ENCODE measurements around the gene RNASE1.

RNASE1 gene

GRCh38 chr14:20808162-20808483 lies 5.5 kb upstream of the RNASE1 start:
- no peak for DNase-seq (ENCODE audit: low spot score)

DNA sequence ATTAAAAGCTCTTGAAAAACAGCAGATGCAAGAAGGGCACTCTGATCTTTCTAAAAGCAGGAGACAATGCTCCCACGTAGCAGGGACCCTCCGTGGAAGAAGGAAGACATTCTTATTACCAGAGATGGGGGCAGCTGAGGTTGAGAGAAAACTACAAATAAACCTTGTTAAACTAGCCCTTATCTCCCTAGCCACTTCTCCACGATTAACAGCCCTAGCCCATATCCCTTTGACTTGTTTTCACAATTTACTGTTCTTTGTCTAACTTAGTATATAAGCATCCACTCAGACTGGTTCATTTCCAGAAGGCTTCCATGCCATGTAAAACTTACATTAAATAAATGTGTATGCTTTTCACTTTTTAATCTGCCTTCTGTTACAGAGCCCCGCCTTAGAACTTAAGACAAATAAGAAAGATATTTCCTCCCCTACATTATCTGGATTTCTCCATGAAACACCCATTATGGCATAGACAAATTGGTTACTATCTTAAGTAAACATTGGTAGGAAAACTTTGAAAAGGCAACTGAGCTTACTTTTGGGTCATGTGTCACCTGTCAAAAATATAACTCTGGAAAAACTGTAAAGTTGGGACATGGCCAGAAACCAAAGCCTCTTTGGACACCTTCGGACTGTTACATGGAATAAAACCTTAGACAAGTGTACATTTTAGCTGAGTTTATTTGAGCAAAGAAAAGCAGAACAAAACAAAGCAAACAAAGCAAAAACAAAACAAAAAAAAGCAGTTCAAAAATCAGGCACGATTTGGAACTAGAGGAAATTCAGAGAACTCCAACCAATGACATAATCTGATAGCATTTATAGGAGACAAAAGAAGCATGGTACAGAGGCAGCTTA lies 4.9 kb upstream of the RNASE1 start:
- DNase-seq (ENCODE audit: low spot score) = no peak

DNA sequence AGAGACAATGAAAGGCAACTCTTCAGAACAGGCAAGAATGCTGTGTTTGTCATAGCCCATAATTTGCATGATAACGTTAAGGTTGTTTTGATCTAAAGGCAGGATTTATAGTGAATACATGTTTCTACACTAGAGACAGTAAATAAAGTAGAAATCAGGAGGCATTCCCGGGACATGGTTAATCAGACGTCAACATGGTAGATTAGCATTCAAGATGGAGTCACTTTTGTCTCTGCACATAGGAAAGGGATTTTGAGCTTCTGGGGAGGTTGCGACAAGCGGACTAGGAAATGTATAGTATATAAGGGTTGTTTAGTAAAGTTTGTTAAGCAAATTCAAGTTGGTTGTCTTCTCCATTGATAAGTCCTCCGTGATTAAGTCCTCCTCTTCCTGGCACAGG lies 2.8 kb upstream of the RNASE1 start:
- DNase-seq (ENCODE audit: low spot score) = no peak

DNA sequence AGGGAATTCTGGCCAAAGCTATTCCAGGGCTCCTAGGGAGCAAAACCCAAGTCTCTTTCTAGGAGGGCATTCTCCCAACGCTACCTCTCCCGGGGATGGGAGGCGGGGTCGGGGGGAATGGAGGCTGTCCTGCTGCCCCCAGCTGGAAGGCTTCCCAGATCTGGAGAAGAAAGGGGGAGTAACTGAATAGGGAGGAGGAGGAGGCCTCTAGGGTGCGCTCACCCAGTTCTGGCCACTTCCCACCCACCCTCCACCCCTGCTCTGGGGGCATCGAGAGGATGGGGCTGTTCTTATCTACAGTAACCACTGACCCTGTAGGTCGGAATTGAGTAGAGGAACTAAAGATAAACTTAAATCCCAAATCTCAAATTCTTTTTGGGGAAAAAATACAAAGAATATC lies 579 bp upstream of the RNASE1 start:
- no peak for DNase-seq (ENCODE audit: low spot score)

- no peak for DNase-seq (ENCODE audit: low spot score)
Measured at GRCh38 chr14:20801726-20802125, 918 bp downstream of the RNASE1 start.

DNA sequence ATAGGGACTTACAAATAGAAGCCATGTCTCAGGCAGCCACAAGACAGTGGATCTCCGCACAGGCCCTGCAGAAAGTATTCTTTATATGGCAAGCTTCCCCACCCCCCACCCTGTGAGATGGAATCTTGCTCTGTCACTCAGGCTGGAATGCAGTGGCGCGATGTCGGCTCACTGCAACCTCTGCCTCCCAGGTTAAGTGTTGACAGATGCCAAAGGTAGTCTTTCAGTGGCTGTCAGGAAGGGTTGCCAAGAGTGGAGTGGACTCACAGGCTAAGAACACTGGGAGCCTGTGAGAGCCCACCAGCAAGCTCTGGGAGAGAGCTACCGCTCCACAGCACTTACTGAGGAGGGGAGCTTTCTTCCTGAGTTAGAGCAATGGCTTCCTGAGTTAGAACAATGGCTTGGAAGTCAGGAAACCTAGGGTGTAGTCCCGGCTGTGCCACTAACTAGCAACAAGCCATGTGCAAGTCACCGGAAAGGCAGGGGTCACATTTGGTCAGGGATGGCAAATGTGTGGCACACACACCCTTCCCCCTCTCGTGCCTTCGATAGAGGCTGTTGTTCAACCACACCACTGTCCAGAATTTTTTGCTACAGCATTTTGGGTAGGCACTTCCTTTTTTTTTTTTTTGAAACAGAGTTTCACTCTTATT lies 2.6 kb downstream of the RNASE1 start:
- DNase-seq (ENCODE audit: low spot score) = no peak

GRCh38 chr14:20799456-20799891 lies 3.2 kb downstream of the RNASE1 start:
- DNase-seq (ENCODE audit: low spot score) = no peak

GRCh38 chr14:20798932-20799331 lies 3.7 kb downstream of the RNASE1 start:
- no peak for DNase-seq (ENCODE audit: low spot score)

DNA sequence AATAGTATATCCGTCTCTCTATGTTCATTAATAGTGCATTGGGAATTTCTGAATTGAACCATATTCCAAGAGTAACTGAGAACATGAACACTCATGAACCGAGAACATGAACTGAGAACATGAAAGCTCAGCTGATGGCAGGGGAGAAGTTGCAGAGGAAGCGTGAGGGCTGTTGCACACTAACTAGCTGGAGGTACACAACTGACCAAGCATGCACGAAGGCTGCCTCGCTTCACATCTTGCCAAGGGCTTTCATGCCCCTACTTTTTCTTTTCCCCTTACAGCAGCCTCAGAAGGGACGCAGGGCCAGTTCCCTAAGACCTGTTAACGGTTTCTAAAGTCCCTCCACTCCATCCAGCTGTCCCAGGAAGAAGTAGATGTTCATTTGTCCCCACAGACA lies 4.3 kb downstream of the RNASE1 start:
- no peak for DNase-seq (ENCODE audit: low spot score)

DNA sequence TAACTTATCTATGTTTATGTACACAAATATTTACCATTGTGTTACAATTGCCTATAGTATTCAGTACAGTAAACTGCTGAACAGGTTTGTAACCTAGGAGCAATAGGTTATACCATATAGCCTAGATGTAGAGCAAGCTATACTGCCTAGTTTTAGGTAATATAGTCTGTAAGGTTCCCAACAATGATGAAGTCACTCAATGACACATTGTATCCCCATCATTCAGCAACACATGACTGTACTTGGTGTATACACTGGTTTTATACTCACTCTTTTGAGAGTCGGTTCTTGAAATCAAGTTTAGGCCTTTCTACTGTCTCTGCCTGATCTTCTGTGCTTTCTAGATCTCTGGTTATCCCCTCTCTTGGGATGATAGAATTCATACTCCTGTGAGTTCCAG lies 5.5 kb downstream of the RNASE1 start:
- no peak for DNase-seq (ENCODE audit: low spot score)

- no peak for DNase-seq (ENCODE audit: low spot score)
Measured at GRCh38 chr14:20794644-20795369, 7.8 kb downstream of the RNASE1 start.

DNA sequence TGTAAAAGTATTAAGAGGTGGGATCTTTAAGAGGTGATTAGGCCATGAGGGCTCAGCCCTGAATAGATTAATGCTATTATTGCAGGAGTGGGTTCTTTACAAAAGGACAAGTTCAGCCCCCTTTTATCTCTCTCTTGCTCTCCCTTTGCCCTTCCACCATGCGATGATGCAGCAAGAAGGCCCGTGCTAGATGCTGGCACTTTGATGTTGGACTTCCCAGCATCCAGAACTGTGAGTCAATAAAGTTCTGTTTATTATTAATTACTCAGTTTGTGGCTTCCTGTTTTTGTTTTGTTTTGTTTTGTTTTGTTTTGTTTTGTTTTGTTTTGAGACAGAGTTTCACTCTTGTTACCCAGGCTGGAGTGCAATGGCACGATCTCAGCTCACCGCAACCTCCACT lies 10.1 kb downstream of the RNASE1 start:
- DNase-seq (ENCODE audit: low spot score) = no peak

DNA sequence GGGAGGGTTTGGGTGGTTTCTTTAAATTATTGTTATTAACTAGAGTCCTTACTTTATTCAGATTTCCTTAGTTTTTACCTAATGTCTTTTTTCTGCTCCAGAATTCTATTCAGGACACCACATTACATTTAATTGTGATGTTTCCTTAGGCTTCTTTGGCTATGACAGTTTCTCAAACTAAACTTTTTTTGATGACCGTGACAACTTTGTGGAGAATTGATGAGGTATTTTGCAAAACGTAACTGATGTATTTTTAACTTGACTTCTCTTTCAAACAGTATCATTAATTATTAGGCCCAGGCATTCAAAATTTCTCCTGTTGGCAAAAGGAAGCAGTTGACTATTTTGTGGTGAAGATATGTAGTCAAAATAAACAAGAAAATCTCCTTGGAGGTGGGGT lies 11.0 kb downstream of the RNASE1 start:
- no peak for DNase-seq (ENCODE audit: low spot score)

DNA sequence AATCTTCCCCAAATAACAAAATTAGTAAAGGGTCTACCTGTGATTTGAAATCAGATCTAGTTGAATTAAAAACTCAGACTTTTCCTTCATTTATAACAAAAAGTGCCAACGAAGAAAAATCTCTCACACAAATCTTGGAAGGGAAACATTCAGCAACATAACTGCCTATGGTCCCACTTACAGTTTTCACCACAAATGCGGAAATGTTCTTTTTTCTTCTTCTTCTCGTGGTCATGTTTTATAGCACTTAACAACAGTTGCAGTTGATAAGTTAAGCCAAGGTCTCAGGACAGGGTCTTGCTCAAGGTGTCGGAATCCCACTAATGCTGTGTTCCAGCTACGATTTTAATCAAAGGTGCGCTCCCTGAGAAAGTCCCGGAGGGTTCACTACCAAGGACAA lies 11.5 kb downstream of the RNASE1 start:
- DNase-seq (ENCODE audit: low spot score) = no peak

DNA sequence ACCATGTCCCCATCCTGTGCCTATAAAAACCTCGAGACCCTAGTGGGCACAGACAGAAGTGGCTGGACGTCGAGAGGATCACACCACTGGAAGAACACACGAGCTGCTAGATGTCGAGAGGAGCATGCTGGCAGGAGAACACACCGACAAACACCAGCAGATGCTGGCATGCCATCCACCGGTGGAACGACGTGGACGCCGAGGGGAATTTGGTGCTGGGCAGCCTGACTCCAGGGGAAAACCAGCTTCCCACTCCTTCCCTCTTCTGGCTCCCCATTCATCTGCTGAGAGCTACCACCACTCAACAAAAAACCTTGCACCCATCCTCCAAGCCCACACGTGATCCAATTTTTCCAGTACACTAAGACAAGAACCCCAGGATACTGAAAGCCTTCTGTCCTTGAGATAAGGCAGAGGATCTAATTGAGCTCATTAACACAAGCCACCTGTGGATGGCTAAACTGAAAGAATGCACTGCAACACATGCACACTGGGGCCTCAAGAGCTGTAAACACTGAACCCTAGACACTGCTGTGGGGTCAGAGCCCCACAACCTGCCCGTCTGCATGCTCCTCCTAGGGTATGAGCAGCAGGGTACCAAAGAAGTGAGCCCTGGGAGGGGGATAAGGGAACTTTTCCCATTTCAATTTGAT lies 12.1 kb downstream of the RNASE1 start:
- DNase-seq (ENCODE audit: low spot score) = no peak

DNA sequence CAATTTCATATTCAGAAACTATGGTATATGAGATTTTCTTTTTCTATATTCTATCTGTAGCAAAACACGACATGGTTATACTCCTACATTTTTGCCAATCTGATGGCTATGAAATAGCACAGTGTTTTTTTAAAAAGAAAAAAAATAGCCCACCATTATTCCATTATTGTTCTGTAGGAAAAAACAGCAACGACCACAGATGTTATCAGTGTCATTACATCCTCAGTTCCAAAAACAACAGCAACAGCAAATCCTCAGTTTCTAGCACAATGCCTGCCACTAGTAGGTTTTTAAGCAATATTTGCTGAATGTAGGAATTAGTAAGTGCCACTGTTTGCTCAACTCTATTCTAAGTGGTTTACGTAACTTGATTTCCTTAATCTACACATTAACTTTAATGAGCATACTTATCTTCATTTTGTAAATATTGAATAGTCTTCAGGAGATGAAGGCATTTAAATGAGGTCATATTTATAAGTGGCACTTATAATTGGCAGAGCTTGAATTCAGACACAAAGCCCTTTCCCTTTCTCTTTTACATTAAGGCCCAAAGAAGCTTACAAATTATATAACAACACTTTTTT lies 13.3 kb downstream of the RNASE1 start:
- DNase-seq (ENCODE audit: low spot score) = no peak

DNA sequence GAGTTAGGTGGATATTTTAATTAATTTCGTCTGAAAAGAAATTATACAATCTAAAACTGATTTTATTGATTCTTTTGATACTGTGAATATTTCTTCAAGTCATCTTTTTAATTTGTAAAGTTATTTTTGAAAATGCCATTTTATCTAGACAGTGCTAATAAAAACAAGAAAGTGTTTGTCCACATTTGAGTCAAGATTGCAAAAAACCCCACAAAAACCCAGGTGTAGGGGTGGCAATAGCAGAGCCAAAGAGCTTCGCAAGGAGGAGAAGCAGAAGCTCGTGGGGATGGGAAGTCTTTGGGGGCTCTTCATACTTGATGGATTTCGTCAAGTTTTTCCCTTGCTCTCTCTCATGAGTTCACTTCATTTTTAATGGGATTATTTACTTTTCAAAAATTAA lies 15.6 kb downstream of the RNASE1 start:
- DNase-seq (ENCODE audit: low spot score) = no peak

- DNase-seq (ENCODE audit: low spot score) = no peak
Measured at GRCh38 chr14:20782280-20782890, 20.3 kb downstream of the RNASE1 start.

- no peak for DNase-seq (ENCODE audit: low spot score)
Measured at GRCh38 chr14:20781803-20782202, 20.8 kb downstream of the RNASE1 start.

GRCh38 chr14:20775901-20776300 lies 26.7 kb downstream of the RNASE1 start:
- DNase-seq (ENCODE audit: low spot score) = no peak

GRCh38 chr14:20775043-20775442 lies 27.6 kb downstream of the RNASE1 start:
- no peak for DNase-seq (ENCODE audit: low spot score)

Data from SK-N-DZ (cell line).